Dermis blood vessel endothelial cell (primary cell): Measurements from ENCODE around the gene BPHL. TPM values are rescaled to one million over a fixed set of nuclear protein-coding genes. Genes with fewer than 3 reads are reported as not detected.
A peak's percentile ranks its signal among the peaks of the same experiment; 100 is the strongest.
"Not testable (repeated sequence)": the region's sequence is repeated elsewhere in the genome, so short reads cannot be mapped to it uniquely, and the experiment has no call there.

Experiments used
- DNase-seq: peaks from one replicate; pipeline ENCODE4 v3.0.0; 2010
- total RNA-seq: library from RNA; depleted of rRNA; stranded (reverse); fragments of >200 nt; gene quantifications from 2 replicates; pipeline ENCODE4 v1.2.3, GENCODE V29; 2014

Gene BPHL
- total RNA-seq, 1 donor from 2014 or later: 20.8 TPM

- DNase-seq: peak; percentile 88
Measured at GRCh38 chr6:3157131-3157933, 38.8 kb downstream of the BPHL start, which contains the start of gene TUBB2A. Gene TUBB2A, minus strand, starts transcription at chr6:3157544. Its CDS starts 81 bp downstream, at chr6:3157463.

- DNase-seq: peak; percentile 80
Measured at GRCh38 chr6:3159805-3160781, 41.6 kb downstream of the BPHL start.

- DNase-seq: no peak
Measured at GRCh38 chr6:3162067-3162497, 43.6 kb downstream of the BPHL start.

- peak; percentile 80 for DNase-seq
Measured at GRCh38 chr6:3162565-3163247, 44.2 kb downstream of the BPHL start.

GRCh38 chr6:3163248-3163594 lies 44.7 kb downstream of the BPHL start:
- DNase-seq: no peak

- DNase-seq: no peak
Measured at GRCh38 chr6:3164388-3164787, 45.9 kb downstream of the BPHL start.

- peak; percentile 74 for DNase-seq
Measured at GRCh38 chr6:3165631-3166534, 47.4 kb downstream of the BPHL start.

- DNase-seq: not testable (repeated sequence)
Measured at GRCh38 chr6:3166535-3167225, 48.2 kb downstream of the BPHL start.

GRCh38 chr6:3168046-3168445 lies 49.5 kb downstream of the BPHL start:
- DNase-seq: not testable (repeated sequence)

- DNase-seq: not testable (repeated sequence)
Measured at GRCh38 chr6:3170676-3171075, 52.2 kb downstream of the BPHL start.

- DNase-seq: not testable (repeated sequence)
Measured at GRCh38 chr6:3171313-3172175, 53.0 kb downstream of the BPHL start.

GRCh38 chr6:3172789-3173188 lies 54.3 kb downstream of the BPHL start:
- DNase-seq: not testable (repeated sequence)

GRCh38 chr6:3173636-3174089 lies 55.2 kb downstream of the BPHL start:
- not testable (repeated sequence) for DNase-seq

- DNase-seq: no peak
Measured at GRCh38 chr6:3175715-3176402, 57.3 kb downstream of the BPHL start.

- peak; percentile 93 for DNase-seq
Measured at GRCh38 chr6:3176562-3177355, 58.2 kb downstream of the BPHL start.

- DNase-seq: not testable (repeated sequence)
Measured at GRCh38 chr6:3178666-3179065, 60.2 kb downstream of the BPHL start.

- DNase-seq: not testable (repeated sequence)
Measured at GRCh38 chr6:3179945-3180344, 61.4 kb downstream of the BPHL start.

- DNase-seq: no peak
Measured at GRCh38 chr6:3181105-3181504, 62.6 kb downstream of the BPHL start.
